ENCODE results near the gene CCBE1.

- TF ChIP-seq CTCF (IDR thresholded peaks at IDR 0.05): no peak
- no peak for TF ChIP-seq POLR2A (IDR thresholded peaks at IDR 0.05)
These were observed 246.2 kb downstream of the CCBE1 start for GRCh38 chr18:59451073-59451472.

Data from adrenal gland (tissue), 5 donors.